SK-N-MC (cell line): ENCODE data around the gene ADGRL1.
"Not testable (repeated sequence)": the region's sequence is repeated elsewhere in the genome, so short reads cannot be mapped to it uniquely, and the experiment has no call there.

Experiments used
- EZH2 ChIP-seq: fragments of 200-600 bp; sonication (generic); IDR thresholded peaks from one replicate; pipeline ENCODE4 v1.6.1; 2017; ENCODE audit warnings: antibody characterized with exemption
- FOXP2 ChIP-seq: optimal IDR thresholded peaks from 2 replicates; pipeline ENCODE3; 2011; ENCODE audit warnings: mild to moderate bottlenecking, moderate library complexity; ENCODE audit not compliant: insufficient read depth; ENCODE audit errors: extremely low read length, control extremely low read depth
- POLR2AphosphoS5 ChIP-seq: IDR thresholded peaks from 2 replicates; pipeline ENCODE4 v1.6.1; 2012; ENCODE audit warnings: mild to moderate bottlenecking, low read depth, low read length, borderline replicate concordance

DNA sequence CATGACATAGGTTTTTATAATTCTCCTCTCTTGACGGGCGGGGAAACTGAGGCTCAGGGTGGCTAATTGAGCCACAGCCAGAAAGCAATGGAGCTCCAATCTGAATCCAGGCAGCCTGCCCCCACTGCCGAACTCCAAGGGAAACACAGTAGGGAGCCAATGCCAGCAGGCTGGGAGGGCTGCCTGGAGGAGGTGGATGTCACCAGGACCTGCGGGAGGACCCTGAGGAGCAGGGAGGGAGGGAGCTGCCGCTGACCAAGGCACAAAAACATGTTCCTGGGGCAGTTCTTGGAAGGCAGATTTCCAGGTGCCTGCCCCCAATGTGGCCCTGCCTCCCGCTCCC, 41.2 kb upstream of the ADGRL1 start:
- not testable (repeated sequence) for TF ChIP-seq POLR2AphosphoS5, FOXP2, EZH2
